HepG2 (cell line): ENCODE results near the gene UNKL. TPM values are rescaled to one million over a fixed set of nuclear protein-coding genes. Genes with fewer than 3 reads are reported as not detected.
A peak's percentile ranks its signal among the peaks of the same experiment; 100 is the strongest.

ENCODE experiments used
- ATAD3A ChIP-seq: sonication (generic); formaldehyde crosslinking; IDR thresholded peaks from 2 replicates; pipeline ENCODE4 v1.4.0; 2020; ENCODE audit warnings: missing genetic modification reagents
- BCLAF1 ChIP-seq: fragments of 450-650 bp; IDR thresholded peaks from 2 replicates; pipeline ENCODE4 v1.6.1; 2017; ENCODE audit warnings: mild to moderate bottlenecking
- CEBPB ChIP-seq: IDR thresholded peaks from 2 replicates; pipeline ENCODE4 v1.6.1; 2011; ENCODE audit warnings: low read depth, low read length, improper control_type of control experiment, borderline replicate concordance
- DRAP1 ChIP-seq: IDR thresholded peaks from 2 replicates; pipeline ENCODE4 v1.6.1; 2016; ENCODE audit warnings: missing genetic modification reagents, missing compliant biosample characterization
- GABPB1 ChIP-seq: IDR thresholded peaks from 2 replicates; pipeline ENCODE4 v1.6.1; 2016; ENCODE audit warnings: mild to moderate bottlenecking, missing genetic modification reagents, moderate library complexity, missing compliant biosample characterization
- HINFP ChIP-seq: sonication (generic); formaldehyde crosslinking; IDR thresholded peaks from 2 replicates; pipeline ENCODE4 v1.4.0; 2020; ENCODE audit warnings: low read depth, mild to moderate bottlenecking, missing genetic modification reagents
- JUN ChIP-seq: sonication (generic); formaldehyde crosslinking; IDR thresholded peaks from 2 replicates; pipeline ENCODE4 v1.4.0; 2020; ENCODE audit warnings: mild to moderate bottlenecking, missing genetic modification reagents
- KDM2A ChIP-seq: sonication (generic); formaldehyde crosslinking; IDR thresholded peaks from 2 replicates; pipeline ENCODE4 v1.4.0; 2020; ENCODE audit warnings: low read depth, missing genetic modification reagents, borderline replicate concordance
- TEAD2 ChIP-seq: sonication (generic); formaldehyde crosslinking; IDR thresholded peaks from 2 replicates; pipeline ENCODE4 v1.9.0; 2021; ENCODE audit warnings: missing genetic modification reagents
- ZBTB34 ChIP-seq: sonication (generic); formaldehyde crosslinking; IDR thresholded peaks from 2 replicates; pipeline ENCODE4 v1.8.0; 2022; ENCODE audit warnings: mild to moderate bottlenecking, missing genetic modification reagents
- ZBTB7B ChIP-seq: sonication (generic); formaldehyde crosslinking; IDR thresholded peaks from 2 replicates; pipeline ENCODE4 v1.4.0; 2020; ENCODE audit warnings: missing genetic modification reagents
- ZNF646 ChIP-seq: sonication (generic); formaldehyde crosslinking; IDR thresholded peaks from 2 replicates; pipeline ENCODE4 v1.9.0; 2021; ENCODE audit warnings: mild to moderate bottlenecking, missing genetic modification reagents
- ZNF782 ChIP-seq: sonication (generic); formaldehyde crosslinking; IDR thresholded peaks from 2 replicates; pipeline ENCODE4 v1.4.0; 2020; ENCODE audit warnings: missing genetic modification reagents, mild to moderate bottlenecking, borderline replicate concordance
- polyA plus RNA-seq, 8 experiments: library from polyadenylated mRNA; depleted of rRNA in 3 of 8; stranded (reverse) in 7 of 8; unstranded in 1 of 8; fragments of >200 nt; fragmentation: Illumina TruSeq in 4 of 8; extraction: Trizol in 4 of 8; gene quantifications; 2 replicates each; pipeline versions ENCODE4 v1.2.1 to v1.2.3, GENCODE V29; 2011 to 2016; ENCODE audit warnings: low read depth in 4 of 8, missing spikeins in 1 of 8, mixed read lengths in 1 of 8; ENCODE audit not compliant: insufficient read depth in 1 of 8
- total RNA-seq, 5 experiments: library from RNA; depleted of rRNA; stranded (reverse); fragments of >200 nt; fragmentation: Illumina TruSeq; extraction: Trizol; gene quantifications; 2 replicates each; pipeline ENCODE4 v1.2.3, GENCODE V29; 2016; ENCODE audit warnings: low read depth in 1 of 5

The UNKL gene
- total and polyA plus RNA-seq, 2 of the 13 experiments (the other 11 are each of a cell fraction or from before 2014, with no cell fraction given): 10.4 to 17.6 TPM

- TF ChIP-seq ZNF646 (CRISPR knock-in tag): no peak
- TF ChIP-seq JUN (CRISPR knock-in tag): no peak
- TF ChIP-seq HINFP (CRISPR knock-in tag): 0 out of 2 replicates have a peak, but pooled peaks have one; percentile 26
- TF ChIP-seq KDM2A (CRISPR knock-in tag): peak; percentile 22; the same call in 1 of the 2 replicates
- peak; percentile 52; the same call in 1 of the 2 replicates for TF ChIP-seq ZBTB7B (CRISPR knock-in tag)
- no peak for TF ChIP-seq BCLAF1
- 0 out of 2 replicates have a peak, but pooled peaks have one; percentile 26 for TF ChIP-seq GABPB1 (CRISPR knock-in tag)
- TF ChIP-seq TEAD2 (CRISPR knock-in tag): no peak
- no peak for TF ChIP-seq ZNF782
- no peak for TF ChIP-seq ATAD3A (CRISPR knock-in tag)
- no peak for TF ChIP-seq CEBPB
- no peak for TF ChIP-seq ZBTB34 (CRISPR knock-in tag)
- peak; percentile 32; the same call in 1 of the 2 replicates for TF ChIP-seq DRAP1
Measured at GRCh38 chr16:1441391-1441829, 26.9 kb upstream of the UNKL start (continued).
